CD4-positive, alpha-beta T cell treated with Interleukin-6 at 100 ng/mL for 8 hours (primary cell): ENCODE measurements around the gene MOB3A.
"Not testable (repeated sequence)": the region's sequence is repeated elsewhere in the genome, so short reads cannot be mapped to it uniquely, and the experiment has no call there.

Source experiments
- DNase-seq: peaks from one replicate; pipeline ENCODE4 v3.0.0-alpha.2; 2020; ENCODE audit warnings: mixed read lengths, low spot score

Gene MOB3A

GRCh38 chr19:2096034-2096479, at the start of gene MOB3A:
TSS of gene MOB3A (minus strand) at chr19:2096326. CDS start at chr19:2078560, 17,766 bp downstream.
- peak; percentile 83 for DNase-seq

- DNase-seq, result no peak
Observed at GRCh38 chr19:2145831-2146241, 49.7 kb upstream of the MOB3A start.

GRCh38 chr19:2144190-2144589, 48.1 kb upstream of the MOB3A start:
- DNase-seq, result no peak

- DNase-seq, result no peak
Observed at GRCh38 chr19:2142173-2142829, 46.2 kb upstream of the MOB3A start.

GRCh38 chr19:2140138-2140569, 44.0 kb upstream of the MOB3A start:
- DNase-seq, result no peak

GRCh38 chr19:2139385-2140137, 43.4 kb upstream of the MOB3A start:
- no peak for DNase-seq

GRCh38 chr19:2138061-2138728, 42.1 kb upstream of the MOB3A start:
- DNase-seq, result no peak

- no peak for DNase-seq
Observed at GRCh38 chr19:2136796-2137195, 40.7 kb upstream of the MOB3A start.

GRCh38 chr19:2135474-2136402, 39.6 kb upstream of the MOB3A start:
- DNase-seq, result no peak

GRCh38 chr19:2132731-2133490, 36.8 kb upstream of the MOB3A start:
- no peak for DNase-seq

GRCh38 chr19:2132191-2132590, 36.1 kb upstream of the MOB3A start:
- DNase-seq, result no peak

- DNase-seq, result not testable (repeated sequence)
Observed at GRCh38 chr19:2131012-2131975, 35.2 kb upstream of the MOB3A start.

GRCh38 chr19:2129892-2130770, 34.0 kb upstream of the MOB3A start:
- DNase-seq, result no peak

- DNase-seq, result no peak
Observed at GRCh38 chr19:2129486-2129885, 33.4 kb upstream of the MOB3A start.

- no peak for DNase-seq
Observed at GRCh38 chr19:2129022-2129421, 32.9 kb upstream of the MOB3A start.

GRCh38 chr19:2128252-2128651, 32.1 kb upstream of the MOB3A start:
- DNase-seq, result not testable (repeated sequence)

- no peak for DNase-seq
Observed at GRCh38 chr19:2127758-2128157, 31.6 kb upstream of the MOB3A start.

GRCh38 chr19:2126879-2127518, 30.9 kb upstream of the MOB3A start:
- DNase-seq, result no peak
